ENCODE measurements around the gene DEFB132. TPM values are rescaled to one million over a fixed set of nuclear protein-coding genes. Genes with fewer than 3 reads are reported as not detected.

The DEFB132 gene
- total and polyA plus RNA-seq, 2 of the 13 experiments (the other 11 are each of a cell fraction or from before 2014, with no cell fraction given), result not detected

- TF ChIP-seq ZNF687 (CRISPR knock-in tag; IDR thresholded peaks at IDR 0.05), result peak; percentile 91
- TF ChIP-seq FOXM1 (CRISPR knock-in tag; IDR thresholded peaks at IDR 0.05), result 0 out of 2 replicates have a peak, but pooled peaks have one; percentile 77
- no peak for TF ChIP-seq ZNF660 (CRISPR knock-in tag; IDR thresholded peaks at IDR 0.05; ENCODE audit: borderline replicate concordance, low read depth)
- TF ChIP-seq ZNF580 (CRISPR knock-in tag; IDR thresholded peaks at IDR 0.05; ENCODE audit: borderline replicate concordance, low read depth), result peak; percentile 54
- TF ChIP-seq ZNF280D (CRISPR knock-in tag; IDR thresholded peaks at IDR 0.05), result 0 out of 2 replicates have a peak, but pooled peaks have one; percentile 66
- no peak for TF ChIP-seq GMEB2 (CRISPR knock-in tag; IDR thresholded peaks at IDR 0.05; ENCODE audit: low read depth)
- TF ChIP-seq POGK (CRISPR knock-in tag; conservative IDR thresholded peaks at IDR 0.05), result peak; percentile 86
- peak; percentile 80; the same call in 1 of the 2 replicates for TF ChIP-seq ZFP91 (CRISPR knock-in tag; IDR thresholded peaks at IDR 0.05; ENCODE audit: borderline replicate concordance)
- no peak for TF ChIP-seq MZF1 (CRISPR knock-in tag; IDR thresholded peaks at IDR 0.05; ENCODE audit: borderline replicate concordance)
- 0 out of 2 replicates have a peak, but pooled peaks have one; percentile 5 for TF ChIP-seq ZNF770 (CRISPR knock-in tag; IDR thresholded peaks at IDR 0.05)
- TF ChIP-seq ERF (CRISPR knock-in tag; IDR thresholded peaks at IDR 0.05), result peak; percentile 75; the same call in 1 of the 2 replicates
Observed at GRCh38 chr20:297925-298775, 40.6 kb downstream of the DEFB132 start (continued).

Measured in HepG2 (cell line).